HG03066 (cell line): ENCODE results near the gene SLC46A3.
"Not testable (repeated sequence)": the region's sequence is repeated elsewhere in the genome, so short reads cannot be mapped to it uniquely, and the experiment has no call there.

Source experiments
- ATAC-seq: cut with Tn5 transposase; IDR thresholded peaks from one replicate; pipeline ENCODE4 v1.9.1; 2021; ENCODE audit warnings: low read depth; ENCODE audit not compliant: unreplicated experiment

SLC46A3 gene

GRCh38 chr13:28685114-28685513 is 33.7 kb downstream of the SLC46A3 start:
- no peak for ATAC-seq

- no peak for ATAC-seq
Observed at GRCh38 chr13:28684257-28684656, 34.5 kb downstream of the SLC46A3 start.

- not testable (repeated sequence) for ATAC-seq
Observed at GRCh38 chr13:28683169-28683568, 35.6 kb downstream of the SLC46A3 start.

- ATAC-seq = no peak
Observed at GRCh38 chr13:28680541-28680940, 38.2 kb downstream of the SLC46A3 start.

- ATAC-seq = no peak
Observed at GRCh38 chr13:28679628-28680027, 39.1 kb downstream of the SLC46A3 start.

GRCh38 chr13:28678809-28679208 is 40.0 kb downstream of the SLC46A3 start:
- ATAC-seq = no peak

GRCh38 chr13:28671126-28671792 is 47.5 kb downstream of the SLC46A3 start:
- ATAC-seq = no peak

GRCh38 chr13:28666897-28667488 is 51.8 kb downstream of the SLC46A3 start:
- no peak for ATAC-seq

- peak; percentile 14 for ATAC-seq
Observed at GRCh38 chr13:28659621-28659970, 59.2 kb downstream of the SLC46A3 start.

- peak; percentile 90 for ATAC-seq
Observed at GRCh38 chr13:28658796-28659620, 59.8 kb downstream of the SLC46A3 start, which contains the start of gene POMP. Gene POMP, plus strand, starts transcription at chr13:28659130. Its CDS starts 55 bp downstream, at chr13:28659185.

GRCh38 chr13:28658539-28658795 is 60.3 kb downstream of the SLC46A3 start:
- ATAC-seq = peak; percentile 16

- ATAC-seq = no peak
Observed at GRCh38 chr13:28657784-28658538, 60.8 kb downstream of the SLC46A3 start.

- no peak for ATAC-seq
Observed at GRCh38 chr13:28655561-28655960, 63.2 kb downstream of the SLC46A3 start.

- ATAC-seq = no peak
Observed at GRCh38 chr13:28654276-28654675, 64.5 kb downstream of the SLC46A3 start.

- ATAC-seq = no peak
Observed at GRCh38 chr13:28653111-28653510, 65.7 kb downstream of the SLC46A3 start.

- no peak for ATAC-seq
Observed at GRCh38 chr13:28651810-28652401, 66.9 kb downstream of the SLC46A3 start.

- ATAC-seq = peak; percentile 75
Observed at GRCh38 chr13:28650284-28650683, 68.5 kb downstream of the SLC46A3 start.
